Breast epithelium (tissue), 3 donors: Measurements from ENCODE around the gene RIMBP2.

Source experiments
- CTCF ChIP-seq, 3 donors: fragments of 450-650 bp; IDR thresholded peaks; one replicate each; pipeline ENCODE4 v1.5.1; 2016 to 2017; ENCODE audit warnings: antibody characterized with exemption in 3 of 3, mild to moderate bottlenecking in 3 of 3, moderate library complexity in 3 of 3
- POLR2A ChIP-seq: fragments of 450-650 bp; IDR thresholded peaks from one replicate; pipeline ENCODE4 v1.6.1; 2016; ENCODE audit warnings: antibody characterized with exemption, mild to moderate bottlenecking, moderate library complexity
- POLR2AphosphoS5 ChIP-seq, 3 donors: sonication (generic); formaldehyde crosslinking; IDR thresholded peaks; one replicate each; pipeline ENCODE4 v1.6.1; 2017; ENCODE audit warnings: antibody characterized with exemption in 3 of 3

- TF ChIP-seq POLR2A: no peak
- TF ChIP-seq CTCF (IDR thresholded peaks at IDR 0.05): no peak
- no peak for TF ChIP-seq POLR2AphosphoS5 (IDR thresholded peaks at IDR 0.05)
Measured at GRCh38 chr12:130642856-130643255, 73.2 kb downstream of the RIMBP2 start.
